Endothelial cell of umbilical vein (primary cell): ENCODE measurements around the gene RPS5. TPM values are rescaled to one million over a fixed set of nuclear protein-coding genes. Genes with fewer than 3 reads are reported as not detected.
A peak's percentile ranks its signal among the peaks of the same experiment; 100 is the strongest.

Experiments
- BruUV-seq: library from RNA; stranded (reverse); fragments of 400-500 nt; replicated peaks from 2 replicates; lab custom pipeline; 2021; lab: Mats Ljungman, UMichigan
- CTCF ChIA-PET: fragments of 300-600, 350-600 bp; sonication (Branson Sonifier 250); formaldehyde crosslinking; loops from one replicate; lab custom pipeline; 2021; ENCODE audit warnings: antibody characterized with exemption, inconsistent platforms; lab: Charles Lee
- POLR2A ChIA-PET: fragments of 300-600, 350-600 bp; sonication (Branson Sonifier 250); formaldehyde crosslinking; loops from one replicate; lab custom pipeline; 2021; ENCODE audit warnings: antibody characterized with exemption, inconsistent platforms; lab: Charles Lee
- DNase-seq: peaks from one replicate; pipeline ENCODE4 v3.0.0-alpha.2; 2011; ENCODE audit warnings: low read depth, low spot score
- FAIRE-seq: peaks from 2 replicates; lab custom pipeline; 2011; peaks lifted over from hg19 to GRCh38; lab: Jason Lieb, UNC
- H2AFZ ChIP-seq: 2 replicates; pipeline ENCODE4 v1.6.0; 2012; ENCODE audit warnings: low read depth, low read length, control low read depth, inconsistent platforms
- H3K27ac ChIP-seq: 2 replicates; pipeline ENCODE4 v1.5.1; 2011; ENCODE audit warnings: low read depth, mild to moderate bottlenecking, control low read depth, low read length, moderate library complexity; ENCODE audit not compliant: insufficient read depth
- H3K27me3 ChIP-seq, 2 experiments: 2 replicates each; pipeline versions ENCODE4 v1.6.0 to v1.6.1; 2011; ENCODE audit warnings: low read length in 2 of 2, mixed read lengths in 1 of 2; ENCODE audit not compliant: control insufficient read depth in 2 of 2, insufficient read depth in 2 of 2
- H3K36me3 ChIP-seq, 2 experiments: 2 replicates in 1 of 2; 3 replicates in 1 of 2; pipeline ENCODE4 v1.5.1; 2011; ENCODE audit warnings: low read length in 2 of 2, mild to moderate bottlenecking in 1 of 2, moderate library complexity in 1 of 2; ENCODE audit not compliant: control insufficient read depth in 2 of 2, insufficient read depth in 2 of 2; ENCODE audit errors: extremely low read depth in 1 of 2
- H3K4me1 ChIP-seq: 3 replicates; pipeline ENCODE4 v1.5.1; 2011; ENCODE audit warnings: mild to moderate bottlenecking, low read length; ENCODE audit not compliant: control insufficient read depth, insufficient read depth; ENCODE audit errors: extremely low read depth
- H3K4me2 ChIP-seq: 2 replicates; pipeline ENCODE4 v1.6.1; 2011; ENCODE audit warnings: low read length, control low read depth, mixed read lengths; ENCODE audit not compliant: insufficient read depth
- H3K4me3 ChIP-seq, 3 experiments: fragments of 200-600 bp in 1 of 3; sonication (generic), shearing (Covaris generic) in 1 of 3; replicated peaks in 1 of 3; 2 replicates each; pipeline ENCODE4 v1.5.1; 2011 to 2016; ENCODE audit warnings: control low read depth in 3 of 3, low read length in 3 of 3, mild to moderate bottlenecking in 2 of 3, inconsistent platforms in 1 of 3, low read depth in 1 of 3, moderate library complexity in 1 of 3; ENCODE audit not compliant: insufficient read depth in 1 of 3
- H3K79me2 ChIP-seq: 2 replicates; pipeline ENCODE4 v1.6.0; 2012; ENCODE audit warnings: low read length, inconsistent platforms; ENCODE audit not compliant: control insufficient read depth, insufficient read depth
- H3K9ac ChIP-seq: replicated peaks from 2 replicates; pipeline ENCODE3; 2011; ENCODE audit warnings: low read length, control low read depth; ENCODE audit not compliant: insufficient read depth; ENCODE audit errors: extremely low read depth
- H3K9me1 ChIP-seq: replicated peaks from 3 replicates; pipeline ENCODE4 v1.6.0; 2011; ENCODE audit warnings: mild to moderate bottlenecking, low read length; ENCODE audit not compliant: control insufficient read depth, insufficient read depth; ENCODE audit errors: extremely low read depth
- H3K9me3 ChIP-seq: replicated peaks from 2 replicates; pipeline ENCODE4 v1.5.1; 2012; ENCODE audit warnings: low read length, inconsistent platforms; ENCODE audit not compliant: control insufficient read depth, insufficient read depth
- H4K20me1 ChIP-seq: replicated peaks from 2 replicates; pipeline ENCODE3; 2011; ENCODE audit warnings: mild to moderate bottlenecking, low read length; ENCODE audit not compliant: control insufficient read depth, insufficient read depth; ENCODE audit errors: extremely low read depth
- CTCF ChIP-seq, 2 donors: IDR thresholded peaks; 1 replicate in 1 of 2; 2 replicates in 1 of 2; pipeline ENCODE4 v1.5.1; 2011; ENCODE audit warnings: low read length in 2 of 2, mild to moderate bottlenecking in 2 of 2, moderate library complexity in 2 of 2, control low read depth in 1 of 2, inconsistent platforms in 1 of 2, low read depth in 1 of 2; ENCODE audit not compliant: insufficient read depth in 1 of 2; ENCODE audit errors: extremely low read depth in 1 of 2
- EZH2 ChIP-seq: IDR thresholded peaks from 2 replicates; pipeline ENCODE4 v1.6.1; 2012; ENCODE audit warnings: borderline replicate concordance, low read depth, mild to moderate bottlenecking, moderate library complexity, low read length, inconsistent platforms; ENCODE audit not compliant: severe bottlenecking
- FOS ChIP-seq: IDR thresholded peaks from 2 replicates; pipeline ENCODE4 v1.6.1; 2011; ENCODE audit warnings: mild to moderate bottlenecking, low read length, moderate library complexity, borderline replicate concordance; ENCODE audit not compliant: insufficient read depth
- GATA2 ChIP-seq: IDR thresholded peaks from 2 replicates; pipeline ENCODE4 v1.7.0; 2011; ENCODE audit warnings: low read depth, mild to moderate bottlenecking, moderate library complexity, mixed read lengths, low read length; ENCODE audit not compliant: insufficient read length, insufficient read depth
- JUN ChIP-seq: IDR thresholded peaks from 2 replicates; pipeline ENCODE4 v1.6.1; 2011; ENCODE audit warnings: borderline replicate concordance, low read depth; ENCODE audit not compliant: insufficient read length, insufficient read depth
- MAX ChIP-seq: IDR thresholded peaks from 2 replicates; pipeline ENCODE4 v1.6.1; 2011; ENCODE audit not compliant: insufficient read depth, insufficient read length
- POLR2A ChIP-seq: IDR thresholded peaks from 2 replicates; pipeline ENCODE4 v1.6.1; 2012; ENCODE audit warnings: low read depth, mild to moderate bottlenecking, control low read depth, low read length
- POLR2AphosphoS5 ChIP-seq: IDR thresholded peaks from 2 replicates; pipeline ENCODE4 v1.6.1; 2012; ENCODE audit warnings: low read depth, mild to moderate bottlenecking, control low read depth, low read length, moderate library complexity; ENCODE audit not compliant: insufficient read depth
- dilution Hi-C: fragments of 300-500 bp; cut with MboI; formaldehyde crosslinking; loops from one replicate; pipeline ENCODE4 v1.15.0; 2019; ENCODE audit warnings: low sequenced_read_pairs; ENCODE audit not compliant: extremely low pct_ligation_motif_present
- intact Hi-C: fragments of 100-400 bp; cut with micrococcal nuclease; formaldehyde crosslinking; loops from one replicate; pipeline ENCODE4 v1.10.0; 2022
- polyA plus RNA-seq, 4 experiments: library from polyadenylated mRNA; depleted of rRNA in 3 of 4; stranded (reverse) in 3 of 4; unstranded in 1 of 4; fragments of >200 nt; gene quantifications; 2 replicates each; pipeline versions ENCODE4 v1.2.1 to v1.2.3, GENCODE V29; 2011 to 2012; ENCODE audit warnings: missing spikeins in 1 of 4
- total RNA-seq: library from RNA; stranded (reverse); gene quantifications from 2 replicates; pipeline ENCODE4 v1.2.3, GENCODE V29; 2021

RPS5 gene
- total and polyA plus RNA-seq, 2 donors (not counting 3 experiments of a cell fraction or from before 2014, with no cell fraction given), result 993 to 3,430 TPM

GRCh38 chr19:58355908-58356765 is 30.9 kb upstream of the RPS5 start:
- BruUV-seq, result no TSS peak
- POLR2A ChIA-PET, result no interaction called here
- no peak overlapping the region for H3K4me2 ChIP-seq

More at GRCh38 chr19:58355908-58356765, 30.9 kb upstream of the RPS5 start:
- CTCF ChIA-PET, result interaction anchor here (0.9 kb wide), 1 partner anchor 16 kb away, joined by 3 read pairs; no protein-coding TSS in a partner anchor
- Histone ChIP-seq H3K4me3 (peak overlapping the region in 1 of 3 experiments; percentile 6), H3K9ac (no peak overlapping the region), H3K36me3 (no peaks in the 10 kb centered on the region), H3K9me3 (no peaks in the 10 kb centered on the region), H3K27me3 (peaks cover 23 to 26% of the 10 kb centered on the region in 2 experiments), H3K9me1 (no peaks in the 10 kb centered on the region), H3K4me1 (peaks cover 5% of the 10 kb centered on the region), H3K27ac (no peak overlapping the region), H2AFZ (no peak overlapping the region), H3K79me2 (no peaks in the 10 kb centered on the region), H4K20me1 (no peaks in the 10 kb centered on the region)
- peak; percentile 58 for FAIRE-seq
- intact Hi-C loops (no loop called here), dilution Hi-C loops (no loop called here)
- DNase-seq, result peak; percentile 54
- TF ChIP-seq POLR2A (no peak), JUN (no peak), MAX (no peak), GATA2 (no peak), EZH2 (peak; percentile 89), FOS (no peak), CTCF (IDR thresholded peaks at IDR 0.05; ENCODE audit: extremely low read depth in 1 of 2, insufficient read depth in 1 of 2, low read depth in 1 of 2, low read length in 2 of 2) (no peak), POLR2AphosphoS5 (no peak)
